Cardiac fibroblast (primary cell): Measurements from ENCODE around the gene ANGPTL3.
"Not testable (repeated sequence)": the region's sequence is repeated elsewhere in the genome, so short reads cannot be mapped to it uniquely, and the experiment has no call there.

Experiments used
- DNase-seq, 2 donors: peaks; one replicate each; pipeline versions ENCODE4 v3.0.0 to v3.0.0-alpha.2; 2010; ENCODE audit warnings: low read depth in 2 of 2
- H3K4me3 ChIP-seq, 2 donors: replicated peaks in 1 of 2; 1 replicate in 1 of 2; 2 replicates in 1 of 2; pipeline ENCODE4 v1.5.1; 2011; ENCODE audit warnings: low read depth in 2 of 2, low read length in 2 of 2, mild to moderate bottlenecking in 2 of 2, moderate library complexity in 1 of 2
- TF ChIP-seq, protein P1 (sequence below): IDR thresholded peaks from one replicate; pipeline ENCODE4 v1.5.1; 2011; ENCODE audit warnings: low read depth, mild to moderate bottlenecking, low read length, inconsistent platforms

Gene ANGPTL3

DNA sequence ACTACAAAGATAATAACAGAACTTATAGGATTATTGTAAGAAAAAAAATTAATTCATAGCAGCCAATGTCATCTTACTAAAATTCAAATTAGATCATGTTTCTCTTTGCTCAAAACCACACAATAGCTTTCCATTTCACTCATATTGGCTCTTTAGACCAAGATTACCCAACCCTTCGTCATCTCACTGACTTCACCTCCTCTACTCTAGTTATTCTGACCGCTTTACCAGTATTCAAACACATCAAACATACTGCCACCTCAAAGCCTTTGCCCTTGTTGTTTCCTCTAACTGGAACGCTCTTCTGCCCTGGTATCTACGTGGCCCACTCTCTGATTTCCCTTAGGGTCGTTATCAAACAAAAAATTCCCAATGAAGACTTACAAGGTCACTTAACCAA is 1.7 kb downstream of the ANGPTL3 start:
- H3K4me3 ChIP-seq: no peak overlapping the region
- TF ChIP-seq, protein P1, sequence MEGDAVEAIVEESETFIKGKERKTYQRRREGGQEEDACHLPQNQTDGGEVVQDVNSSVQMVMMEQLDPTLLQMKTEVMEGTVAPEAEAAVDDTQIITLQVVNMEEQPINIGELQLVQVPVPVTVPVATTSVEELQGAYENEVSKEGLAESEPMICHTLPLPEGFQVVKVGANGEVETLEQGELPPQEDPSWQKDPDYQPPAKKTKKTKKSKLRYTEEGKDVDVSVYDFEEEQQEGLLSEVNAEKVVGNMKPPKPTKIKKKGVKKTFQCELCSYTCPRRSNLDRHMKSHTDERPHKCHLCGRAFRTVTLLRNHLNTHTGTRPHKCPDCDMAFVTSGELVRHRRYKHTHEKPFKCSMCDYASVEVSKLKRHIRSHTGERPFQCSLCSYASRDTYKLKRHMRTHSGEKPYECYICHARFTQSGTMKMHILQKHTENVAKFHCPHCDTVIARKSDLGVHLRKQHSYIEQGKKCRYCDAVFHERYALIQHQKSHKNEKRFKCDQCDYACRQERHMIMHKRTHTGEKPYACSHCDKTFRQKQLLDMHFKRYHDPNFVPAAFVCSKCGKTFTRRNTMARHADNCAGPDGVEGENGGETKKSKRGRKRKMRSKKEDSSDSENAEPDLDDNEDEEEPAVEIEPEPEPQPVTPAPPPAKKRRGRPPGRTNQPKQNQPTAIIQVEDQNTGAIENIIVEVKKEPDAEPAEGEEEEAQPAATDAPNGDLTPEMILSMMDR: no peak
- DNase-seq: peak in 1 of 2 donors; percentile 28

DNA sequence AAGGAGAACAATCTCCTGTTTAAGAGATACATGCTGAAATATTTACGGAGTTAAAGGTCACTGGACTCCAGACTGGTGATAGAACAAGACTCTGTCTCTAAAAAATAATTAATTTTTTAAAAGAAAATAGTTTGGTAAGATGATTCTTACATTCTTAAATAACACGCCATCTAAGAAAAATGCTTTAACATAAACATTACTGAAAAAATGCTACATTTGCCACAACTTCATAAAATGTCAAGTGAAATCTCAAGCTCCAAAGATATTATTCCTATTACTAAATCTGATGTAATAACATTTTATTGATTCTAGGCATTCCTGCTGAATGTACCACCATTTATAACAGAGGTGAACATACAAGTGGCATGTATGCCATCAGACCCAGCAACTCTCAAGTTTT is 4.1 kb downstream of the ANGPTL3 start:
- TF ChIP-seq, protein P1: no peak
- no peak overlapping the region for H3K4me3 ChIP-seq
- DNase-seq: peak in 1 of 2 donors; percentile 33

DNA sequence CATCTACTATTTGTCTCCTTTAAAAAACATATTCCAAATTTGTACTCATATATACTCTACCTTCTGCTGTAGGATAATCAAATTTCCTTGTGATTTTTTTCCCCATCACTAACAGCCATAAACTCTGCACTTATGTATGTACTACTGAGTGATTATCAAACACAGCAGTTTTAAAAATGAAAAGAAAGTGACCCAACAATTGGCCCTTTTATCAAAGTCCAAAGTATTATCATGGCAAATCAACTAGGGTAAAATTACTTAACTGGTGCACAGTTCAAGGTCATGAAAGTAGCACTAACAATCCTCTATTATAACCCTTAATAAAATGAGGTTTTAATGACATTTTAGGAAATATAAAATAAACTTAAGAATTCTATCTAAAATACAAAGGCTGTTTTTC is 11.6 kb downstream of the ANGPTL3 start:
- TF ChIP-seq, protein P1: no peak
- DNase-seq: no peak
- no peak overlapping the region for H3K4me3 ChIP-seq

DNA sequence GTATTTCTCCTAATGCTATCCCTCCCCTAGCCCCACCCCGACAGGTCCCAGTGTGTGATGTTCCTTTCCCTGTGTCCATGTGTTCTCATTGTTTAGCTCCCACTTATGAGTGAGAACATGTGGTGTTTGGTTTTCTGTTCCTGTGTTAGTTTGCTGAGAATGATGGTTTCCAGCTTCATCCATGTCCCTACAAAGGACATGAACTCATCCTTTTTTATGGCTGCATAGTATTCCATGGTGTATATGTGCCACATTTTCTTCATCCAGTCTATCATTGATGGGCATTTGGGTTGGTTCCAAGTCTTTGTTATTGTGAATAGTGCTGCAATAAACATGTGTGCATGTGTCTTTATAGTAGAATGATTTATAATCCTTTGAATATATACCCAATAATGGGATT is 13.3 kb downstream of the ANGPTL3 start:
- not testable (repeated sequence) for DNase-seq, H3K4me3 ChIP-seq

DNA sequence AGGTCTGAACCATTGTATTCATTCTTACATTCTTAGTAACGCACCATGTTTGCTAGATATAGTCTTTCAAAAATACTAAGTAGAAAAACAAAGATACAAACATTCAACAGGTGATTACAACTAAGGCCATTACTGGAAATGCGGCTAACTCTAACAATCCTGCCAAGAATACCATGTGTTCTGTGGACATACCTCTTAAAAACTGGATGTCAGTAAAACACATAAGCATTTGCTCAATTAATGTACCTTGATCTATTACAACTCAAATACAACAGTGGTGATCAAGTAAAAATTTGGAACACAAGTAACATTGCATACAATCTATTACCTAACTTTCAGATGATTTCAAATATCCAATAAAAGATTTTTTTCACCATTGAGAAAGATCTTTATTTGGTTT is 15.4 kb downstream of the ANGPTL3 start:
- no peak overlapping the region for H3K4me3 ChIP-seq
- TF ChIP-seq, protein P1: no peak
- DNase-seq: no peak

DNA sequence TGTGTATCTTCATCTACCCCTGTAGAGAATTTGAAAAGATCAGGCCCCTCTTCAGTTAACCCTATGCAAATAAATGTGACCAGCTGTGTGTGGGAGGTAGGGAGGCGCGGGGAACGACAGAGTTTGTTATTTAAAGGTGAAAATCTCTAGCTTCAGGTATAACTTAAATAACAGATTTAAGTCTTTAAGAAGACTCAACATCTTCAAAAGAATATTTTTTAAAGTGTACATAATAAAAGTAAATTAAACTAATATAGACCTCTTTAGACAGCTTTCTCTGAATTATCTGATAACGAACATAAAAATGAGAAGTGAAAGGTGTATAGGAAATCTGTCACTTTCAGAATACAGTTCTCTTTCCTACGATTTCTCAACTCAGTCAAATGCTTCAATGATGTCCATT is 16.0 kb downstream of the ANGPTL3 start:
- H3K4me3 ChIP-seq: no peak overlapping the region
- no peak for DNase-seq
- TF ChIP-seq, protein P1: no peak

DNA sequence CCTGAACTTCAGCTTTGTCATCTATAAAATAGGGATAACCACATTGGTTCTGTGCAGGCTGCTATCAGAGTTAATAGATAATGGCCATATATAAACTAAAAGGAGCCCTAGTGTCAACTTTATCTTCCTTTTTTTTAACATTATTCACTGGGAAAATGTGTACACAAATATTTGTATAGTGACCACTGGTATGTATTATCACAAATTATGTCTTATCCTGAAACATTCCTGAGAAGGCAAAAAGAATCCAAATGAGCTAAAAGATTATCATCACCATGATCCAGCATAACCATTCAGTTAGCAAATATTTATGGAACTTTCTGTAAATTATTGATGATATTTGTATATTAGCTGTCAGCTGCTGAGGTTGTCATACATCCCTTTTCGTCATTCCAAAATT is 16.6 kb downstream of the ANGPTL3 start:
- TF ChIP-seq, protein P1: no peak
- H3K4me3 ChIP-seq: no peak overlapping the region
- peak; percentile 8 to 18 for DNase-seq

DNA sequence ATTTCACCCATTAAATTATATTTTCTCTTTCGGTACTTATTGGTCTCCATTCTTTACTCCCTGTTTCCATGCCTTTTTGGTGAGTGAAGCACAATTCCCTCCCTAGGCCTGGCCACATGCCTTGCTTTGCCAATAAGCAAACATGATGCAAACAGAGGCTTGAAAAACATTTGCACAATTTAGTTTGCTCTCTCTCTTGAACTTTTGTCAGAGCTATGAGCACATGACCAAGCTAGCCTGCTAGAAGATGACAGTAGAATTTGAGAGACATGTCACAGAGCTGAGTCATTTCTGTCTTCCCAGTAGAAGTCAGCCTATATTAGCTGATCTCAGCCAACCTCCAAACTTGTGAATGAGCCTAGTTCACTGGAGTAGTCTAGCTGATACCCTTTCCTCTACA is 24.6 kb downstream of the ANGPTL3 start:
- no peak overlapping the region for H3K4me3 ChIP-seq
- TF ChIP-seq, protein P1: no peak
- peak; percentile 90 to 97 for DNase-seq
